ENCODE measurements around the gene XYLT1.
"Not testable (repeated sequence)": the region's sequence is repeated elsewhere in the genome, so short reads cannot be mapped to it uniquely, and the experiment has no call there.

XYLT1 gene, protein sequence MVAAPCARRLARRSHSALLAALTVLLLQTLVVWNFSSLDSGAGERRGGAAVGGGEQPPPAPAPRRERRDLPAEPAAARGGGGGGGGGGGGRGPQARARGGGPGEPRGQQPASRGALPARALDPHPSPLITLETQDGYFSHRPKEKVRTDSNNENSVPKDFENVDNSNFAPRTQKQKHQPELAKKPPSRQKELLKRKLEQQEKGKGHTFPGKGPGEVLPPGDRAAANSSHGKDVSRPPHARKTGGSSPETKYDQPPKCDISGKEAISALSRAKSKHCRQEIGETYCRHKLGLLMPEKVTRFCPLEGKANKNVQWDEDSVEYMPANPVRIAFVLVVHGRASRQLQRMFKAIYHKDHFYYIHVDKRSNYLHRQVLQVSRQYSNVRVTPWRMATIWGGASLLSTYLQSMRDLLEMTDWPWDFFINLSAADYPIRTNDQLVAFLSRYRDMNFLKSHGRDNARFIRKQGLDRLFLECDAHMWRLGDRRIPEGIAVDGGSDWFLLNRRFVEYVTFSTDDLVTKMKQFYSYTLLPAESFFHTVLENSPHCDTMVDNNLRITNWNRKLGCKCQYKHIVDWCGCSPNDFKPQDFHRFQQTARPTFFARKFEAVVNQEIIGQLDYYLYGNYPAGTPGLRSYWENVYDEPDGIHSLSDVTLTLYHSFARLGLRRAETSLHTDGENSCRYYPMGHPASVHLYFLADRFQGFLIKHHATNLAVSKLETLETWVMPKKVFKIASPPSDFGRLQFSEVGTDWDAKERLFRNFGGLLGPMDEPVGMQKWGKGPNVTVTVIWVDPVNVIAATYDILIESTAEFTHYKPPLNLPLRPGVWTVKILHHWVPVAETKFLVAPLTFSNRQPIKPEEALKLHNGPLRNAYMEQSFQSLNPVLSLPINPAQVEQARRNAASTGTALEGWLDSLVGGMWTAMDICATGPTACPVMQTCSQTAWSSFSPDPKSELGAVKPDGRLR

DNA sequence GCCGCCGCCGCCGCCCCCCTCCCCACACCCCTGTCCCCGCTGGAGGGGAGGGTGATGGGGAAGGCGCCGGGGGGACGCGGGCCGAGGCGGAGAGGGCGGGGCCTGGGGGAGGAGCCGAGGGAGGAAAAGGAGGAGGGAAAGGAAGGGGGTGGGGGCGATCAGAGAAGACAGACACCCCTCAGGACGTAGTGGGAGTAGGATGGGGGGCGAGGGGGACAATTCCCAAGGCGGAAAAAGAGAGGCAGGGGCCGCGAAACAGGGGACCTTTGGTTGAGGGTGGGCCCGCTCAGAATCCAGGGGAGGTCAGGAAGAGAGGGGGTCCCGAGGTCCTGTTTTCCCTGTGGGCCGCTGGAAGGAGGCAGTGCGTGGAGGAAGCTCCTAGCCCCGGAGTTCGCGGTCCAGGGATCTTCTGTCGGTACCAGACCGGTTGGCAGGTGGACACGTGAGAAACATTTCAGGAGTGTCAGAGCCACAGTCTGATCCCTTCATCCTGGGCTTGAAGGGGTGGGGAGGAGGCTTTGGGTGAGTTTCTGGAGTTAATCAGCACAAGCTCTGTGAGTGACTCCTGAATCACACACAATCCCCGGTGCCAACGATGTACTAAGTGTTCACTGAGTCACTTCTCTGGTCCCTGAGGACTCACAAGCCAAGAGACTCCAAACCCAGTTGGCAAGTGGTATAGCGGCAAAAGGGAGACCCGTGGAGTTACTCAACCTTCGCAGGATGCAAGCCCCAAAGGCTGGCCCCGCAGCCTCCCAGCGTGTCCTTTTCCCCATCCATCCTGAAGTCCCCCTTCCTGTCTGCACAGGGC, at the start of gene XYLT1:
Gene XYLT1 (minus strand): TSS at position 53 of the 811 bp plus-strand sequence. CDS start 164 bp downstream, outside the sequence.
- no peak for DNase-seq

DNA sequence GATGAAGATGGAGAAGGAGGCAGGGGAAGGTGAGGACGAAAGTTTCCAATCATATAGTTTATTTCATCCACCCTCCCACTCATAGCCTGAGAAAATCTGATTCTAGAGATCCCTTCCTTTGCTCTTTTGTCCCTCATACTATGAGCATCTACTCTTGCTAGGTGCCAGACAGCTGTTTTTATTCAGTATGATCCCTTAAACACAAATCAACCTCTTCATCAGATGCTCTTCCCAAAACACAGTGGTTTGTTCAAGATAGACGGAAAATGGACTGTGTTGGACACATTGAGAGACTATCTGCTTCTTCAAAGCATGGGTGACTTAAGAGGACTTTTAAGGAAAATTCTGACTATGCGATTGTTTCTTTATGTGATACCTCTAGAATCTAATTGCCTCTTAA, 49.4 kb upstream of the XYLT1 start:
- no peak for DNase-seq

DNA sequence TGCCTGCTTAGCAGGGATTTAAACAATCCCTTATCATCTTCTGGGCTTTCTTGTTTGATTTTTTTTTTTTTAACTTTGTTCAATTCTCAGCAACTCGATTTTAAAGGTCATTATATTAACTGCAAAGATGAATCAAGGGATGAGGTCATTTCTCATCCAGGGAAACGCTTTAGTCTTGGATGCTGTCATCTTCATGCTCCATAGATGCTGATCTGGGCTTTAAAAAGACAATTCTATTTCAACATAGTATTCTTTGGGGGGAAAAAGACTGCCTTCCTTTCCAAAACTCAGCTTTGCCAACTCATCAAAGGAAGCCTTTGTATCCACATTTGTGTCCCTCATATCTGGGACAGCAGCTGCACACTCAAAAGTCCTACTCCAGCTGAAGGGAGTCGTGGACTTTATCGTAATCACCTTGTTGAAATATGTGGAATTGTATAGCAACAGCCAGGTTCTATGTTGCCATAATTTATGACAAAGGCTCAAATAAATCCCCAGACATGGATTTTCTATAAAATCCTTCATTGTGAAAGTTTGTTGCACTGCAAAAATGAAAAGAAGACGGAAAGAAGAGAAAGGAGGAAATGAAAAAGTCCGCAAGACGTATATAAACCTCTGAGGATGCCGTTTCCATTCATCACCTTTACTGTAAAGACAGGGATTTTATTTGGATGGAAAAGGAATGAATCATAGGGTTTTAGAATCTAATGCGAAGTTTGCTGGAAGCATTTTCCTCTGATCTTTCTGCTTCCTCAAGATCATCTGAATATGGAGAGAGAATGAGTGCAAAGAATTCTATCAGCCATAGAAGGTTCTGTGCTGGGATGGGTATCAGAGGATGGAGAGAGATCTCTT, 48.6 kb upstream of the XYLT1 start:
- DNase-seq = no peak

DNA sequence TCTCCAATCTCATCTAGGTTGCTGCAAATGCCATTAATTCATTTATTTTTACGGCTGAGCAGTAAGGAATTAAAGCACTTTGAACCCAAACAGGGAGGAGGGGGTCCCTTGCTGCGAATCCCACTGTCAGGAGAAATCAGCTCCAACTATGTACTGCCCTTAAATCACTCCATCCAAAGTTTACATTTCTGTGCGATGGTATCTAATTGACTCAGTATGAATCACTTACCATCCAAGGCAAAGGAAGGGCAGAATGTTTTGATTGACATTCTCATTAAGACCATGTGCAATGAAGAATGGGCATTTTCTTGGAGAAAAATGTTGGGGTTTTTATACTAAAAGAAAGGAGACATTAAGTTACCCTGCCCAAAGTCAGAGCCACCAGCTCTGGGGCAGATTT, 47.7 kb upstream of the XYLT1 start:
- DNase-seq = no peak

DNA sequence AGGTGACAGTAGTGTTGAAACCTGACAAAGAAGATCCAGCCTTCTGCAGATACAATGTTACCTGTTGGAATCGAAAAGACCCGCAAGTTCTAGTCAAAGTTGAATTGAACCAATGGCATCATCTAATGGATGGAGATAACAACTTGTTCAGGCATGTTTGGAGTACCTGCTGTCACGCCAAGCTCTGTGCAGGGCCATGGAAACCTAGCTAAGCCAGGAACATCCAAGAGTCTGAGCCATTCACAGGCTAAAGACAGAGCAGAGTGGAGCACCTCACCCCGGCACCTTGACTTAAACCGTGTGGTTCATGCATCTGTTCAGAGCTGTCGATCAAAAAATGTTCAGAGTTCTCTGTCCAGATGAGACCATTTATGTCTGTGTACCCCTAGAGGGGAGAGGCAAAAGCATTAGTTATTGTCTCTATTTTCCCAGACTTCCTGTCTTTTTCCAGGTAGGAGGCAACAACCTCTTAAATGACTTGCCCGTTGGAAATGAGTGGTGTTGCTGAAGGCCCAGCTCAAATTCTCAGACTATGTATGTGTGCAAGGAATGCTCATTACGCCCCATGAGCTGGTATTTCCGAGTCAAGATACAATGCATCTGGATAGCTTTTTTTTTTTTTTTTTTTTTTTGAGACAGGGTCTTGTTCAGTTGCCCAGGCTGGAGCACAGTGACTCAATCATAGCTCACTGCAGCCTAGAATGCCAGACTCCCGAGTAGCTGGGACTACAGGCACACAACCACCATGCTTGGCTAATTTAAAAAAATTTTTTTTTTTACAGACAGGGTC, 44.9 kb upstream of the XYLT1 start:
- no peak for DNase-seq

DNA sequence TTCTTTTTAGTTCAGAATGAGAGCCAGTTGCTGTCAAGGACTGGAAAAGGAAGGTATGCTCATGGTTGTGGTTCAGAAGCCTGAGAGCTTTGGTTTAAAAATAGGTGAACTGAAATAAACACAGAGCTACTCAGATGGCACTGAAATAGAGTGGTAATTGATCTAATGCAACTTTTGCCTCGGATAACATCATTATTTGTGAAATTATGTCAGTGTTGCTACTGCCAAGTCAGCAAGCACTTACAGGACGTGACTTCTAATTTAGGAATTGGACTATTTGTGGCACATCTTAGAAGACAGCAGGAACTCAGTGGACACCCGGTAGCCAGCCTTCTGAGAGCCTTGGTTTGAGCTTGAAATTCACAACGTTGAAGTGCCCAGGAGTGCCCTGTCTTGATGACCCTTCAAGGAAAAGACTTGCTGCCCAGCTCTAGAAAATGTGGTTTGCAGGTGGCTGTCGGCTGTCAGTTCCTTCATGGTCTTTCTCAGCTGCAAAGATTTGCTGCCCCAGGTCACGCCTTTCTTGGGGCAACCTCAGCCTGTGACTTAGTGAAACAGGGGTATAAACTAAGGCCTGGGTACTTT, 42.0 kb upstream of the XYLT1 start:
- no peak for DNase-seq

DNA sequence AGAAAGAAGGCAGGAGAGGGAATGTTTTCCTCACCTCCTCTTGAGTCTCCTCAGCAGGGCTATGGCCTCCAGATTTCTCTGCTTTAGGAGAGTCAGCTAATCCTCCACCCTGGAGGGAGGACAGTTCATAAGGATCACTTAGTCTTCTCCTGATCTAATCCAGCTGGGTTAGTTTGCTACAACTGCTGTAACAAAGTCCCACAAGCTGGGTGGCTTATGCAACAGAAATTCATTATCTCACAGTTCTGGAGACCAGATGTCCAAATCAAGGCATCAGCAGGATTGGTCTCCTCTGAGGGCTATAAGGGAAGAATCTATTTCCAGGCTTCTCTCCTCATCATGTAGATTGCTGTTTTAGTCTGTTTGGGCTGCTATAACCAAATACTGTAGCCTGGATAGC, 40.6 kb upstream of the XYLT1 start:
- no peak for DNase-seq

DNA sequence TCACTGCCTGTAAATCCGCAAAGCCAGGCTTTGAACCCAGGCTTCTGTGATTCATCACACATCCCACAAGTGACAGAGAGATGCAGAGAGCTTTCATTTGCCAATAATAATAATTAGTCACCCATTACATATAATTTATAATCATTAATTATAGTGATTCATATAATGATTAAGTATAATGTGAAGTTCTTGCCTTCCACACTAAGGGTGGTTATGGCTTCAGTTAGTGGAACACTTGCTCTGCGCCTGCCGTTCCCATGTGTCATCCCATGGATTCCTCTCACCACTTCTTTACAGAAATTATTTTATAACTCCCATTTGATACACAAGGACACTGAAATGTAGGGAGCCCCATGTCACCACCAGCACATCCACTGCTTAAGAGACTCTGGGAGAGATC, 39.8 kb upstream of the XYLT1 start:
- DNase-seq = no peak

DNA sequence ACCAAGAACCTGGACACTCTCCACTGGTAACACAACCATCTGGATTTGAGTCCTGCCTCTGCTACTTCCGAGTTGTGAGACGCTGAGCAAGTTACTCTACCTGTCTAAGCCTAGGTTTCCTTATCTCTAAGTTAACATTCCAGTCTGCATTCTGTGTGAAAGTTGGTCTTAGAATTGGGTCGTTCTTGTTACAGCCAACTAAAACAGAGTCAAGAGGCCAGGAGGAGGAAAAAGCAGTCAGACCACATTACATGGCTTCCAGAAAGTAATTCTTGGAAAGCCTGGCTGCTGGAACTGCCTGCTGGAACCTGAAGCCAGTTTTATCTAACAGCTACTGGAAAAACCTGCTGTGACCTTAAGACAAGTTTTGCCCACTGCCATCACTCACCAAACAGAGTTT, 38.4 kb upstream of the XYLT1 start:
- DNase-seq = no peak

DNA sequence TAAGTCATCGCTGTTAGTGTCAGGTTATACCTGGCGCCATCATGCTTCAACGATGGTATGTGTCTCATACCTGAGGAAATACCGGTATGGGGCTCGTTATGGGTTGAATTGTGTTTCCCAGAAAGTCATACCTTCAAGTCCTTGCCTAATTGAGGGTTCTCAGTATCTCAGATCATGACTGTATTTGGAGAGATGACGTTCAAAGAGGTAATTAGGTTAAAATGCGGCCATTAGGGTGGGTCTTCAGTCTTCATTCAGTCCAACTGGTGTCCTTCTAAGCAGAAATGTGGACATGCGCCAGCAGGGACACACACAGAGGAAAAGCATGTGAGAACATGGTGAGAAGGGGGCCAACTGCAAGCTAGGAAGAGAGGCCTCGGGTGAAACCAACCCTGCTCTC, 37.5 kb upstream of the XYLT1 start:
- no peak for DNase-seq

DNA sequence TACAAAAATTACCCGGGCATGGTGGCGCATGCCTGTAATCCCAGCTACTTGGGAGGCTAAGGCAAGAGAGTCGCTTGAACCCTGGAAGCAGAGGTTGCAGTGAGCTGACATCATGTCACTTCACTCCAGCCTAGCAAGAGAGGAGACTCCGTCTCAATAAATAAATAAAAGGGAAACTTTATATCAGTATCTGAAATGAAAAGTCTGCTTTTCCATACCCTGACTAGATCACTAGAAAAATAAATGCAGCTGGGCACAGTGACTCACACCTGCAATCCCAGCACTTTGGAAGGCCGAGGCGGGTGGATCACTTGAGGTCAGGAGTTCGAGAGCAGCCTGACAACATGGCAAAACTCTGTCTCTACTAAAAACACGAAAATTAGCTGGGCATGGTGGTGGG, 36.8 kb upstream of the XYLT1 start:
- not testable (repeated sequence) for DNase-seq

DNA sequence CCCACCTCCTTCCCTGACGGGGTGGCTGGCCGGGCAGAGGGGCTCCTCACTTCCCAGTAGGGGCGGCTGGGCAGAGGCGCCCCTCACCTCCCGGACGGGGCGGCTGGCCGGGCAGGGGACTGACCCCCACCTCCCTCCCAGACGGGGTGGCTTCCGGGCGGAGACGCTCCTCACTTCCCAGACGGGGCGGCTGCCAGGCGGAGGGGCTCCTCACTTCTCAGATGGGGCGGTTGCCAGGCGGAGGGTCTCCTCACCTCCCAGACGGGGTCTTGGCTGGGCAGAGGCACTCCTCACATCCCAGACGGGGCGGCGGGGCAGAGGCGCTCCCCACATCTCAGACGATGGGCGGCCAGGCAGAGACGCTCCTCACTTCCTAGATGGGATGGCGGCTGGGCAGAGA, 35.1 kb upstream of the XYLT1 start:
- DNase-seq = not testable (repeated sequence)

DNA sequence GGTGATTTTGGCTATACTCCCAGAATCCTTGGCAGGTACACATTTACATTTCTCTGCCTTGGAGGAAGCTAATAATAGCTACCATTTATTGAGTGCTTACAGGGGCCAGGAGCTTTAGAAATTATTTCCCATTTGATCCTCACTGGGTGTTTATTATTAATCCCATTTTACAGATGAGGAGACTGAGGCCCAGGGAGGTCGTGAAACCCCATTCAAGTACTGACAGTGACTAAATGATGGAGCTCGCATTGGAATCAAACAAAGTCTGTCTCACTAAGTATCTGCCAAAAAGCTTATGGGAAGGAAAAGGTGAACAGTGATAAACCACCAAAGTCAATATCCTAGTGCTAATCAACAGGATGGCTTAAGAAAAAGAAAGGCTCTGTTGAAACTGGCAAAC, 33.3 kb upstream of the XYLT1 start:
- no peak for DNase-seq

DNA sequence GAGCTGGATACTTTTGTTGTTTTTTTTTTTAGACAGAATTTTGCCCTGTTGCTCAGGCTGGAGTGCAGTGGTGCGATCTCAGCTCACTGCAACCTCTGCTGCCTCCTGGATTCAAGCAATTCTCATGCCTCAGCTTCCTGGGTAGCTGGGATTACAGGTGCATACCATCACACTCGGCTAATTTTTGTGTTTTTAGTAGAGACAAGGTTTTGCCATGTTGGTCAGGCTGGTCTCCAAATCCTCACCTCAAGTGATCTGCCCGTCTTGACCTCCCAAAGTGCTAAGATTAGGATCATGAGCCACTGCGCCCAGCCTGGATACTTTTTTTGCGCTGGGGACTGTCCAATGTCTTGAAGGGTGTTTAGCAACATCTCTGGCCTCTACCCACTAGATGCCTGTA, 32.6 kb upstream of the XYLT1 start:
- no peak for DNase-seq

DNA sequence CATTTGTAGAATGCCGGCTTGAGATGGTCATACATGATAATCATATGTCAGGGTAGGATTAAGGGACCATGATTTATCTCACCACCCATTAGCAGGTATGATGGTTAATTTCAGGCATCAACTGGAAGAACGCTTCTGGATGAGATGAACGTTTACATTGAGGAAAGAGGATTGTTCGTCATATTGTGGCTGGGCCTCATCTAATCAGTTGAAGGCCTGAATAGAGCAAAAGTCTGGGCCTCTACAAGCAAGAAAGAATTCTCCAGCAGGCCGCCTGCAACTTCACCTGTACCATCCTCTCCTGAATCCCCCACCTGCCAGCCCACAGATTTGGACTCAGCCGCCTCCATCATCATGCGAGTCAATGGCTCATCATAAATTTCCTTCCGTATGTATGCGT, 30.6 kb upstream of the XYLT1 start:
- DNase-seq = no peak

DNA sequence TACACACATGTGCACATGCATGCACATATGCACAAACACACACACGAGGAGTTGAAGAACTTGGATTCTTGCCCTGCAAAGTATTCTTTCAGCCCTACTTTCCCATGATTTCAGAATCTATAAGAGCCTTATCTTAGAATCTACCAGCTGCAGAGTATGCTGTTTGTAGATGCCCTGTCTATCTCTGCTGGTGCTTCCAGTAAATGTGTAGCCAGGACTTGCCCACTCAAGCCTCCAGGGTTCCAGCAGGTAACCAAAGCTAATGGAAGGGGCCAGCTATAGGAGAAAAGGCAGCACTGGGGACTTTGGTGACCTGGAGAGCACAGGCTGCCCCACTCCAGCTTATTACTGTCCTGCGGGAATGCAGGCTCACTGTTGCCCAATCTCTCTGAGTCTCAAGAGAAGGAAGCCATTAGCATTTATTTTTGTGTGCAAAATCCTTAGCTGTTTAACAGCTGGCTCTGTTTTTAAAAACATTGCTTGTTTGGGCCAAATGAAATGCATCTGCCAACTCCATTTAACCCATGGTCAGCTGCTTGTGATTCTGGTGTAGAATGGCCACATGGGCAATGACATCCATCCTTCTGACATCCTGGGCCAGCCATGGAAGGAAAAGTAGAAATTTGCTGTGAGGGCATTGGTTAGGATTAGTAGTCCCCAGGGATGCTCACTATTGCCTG, 28.6 kb upstream of the XYLT1 start:
- DNase-seq = no peak

DNA sequence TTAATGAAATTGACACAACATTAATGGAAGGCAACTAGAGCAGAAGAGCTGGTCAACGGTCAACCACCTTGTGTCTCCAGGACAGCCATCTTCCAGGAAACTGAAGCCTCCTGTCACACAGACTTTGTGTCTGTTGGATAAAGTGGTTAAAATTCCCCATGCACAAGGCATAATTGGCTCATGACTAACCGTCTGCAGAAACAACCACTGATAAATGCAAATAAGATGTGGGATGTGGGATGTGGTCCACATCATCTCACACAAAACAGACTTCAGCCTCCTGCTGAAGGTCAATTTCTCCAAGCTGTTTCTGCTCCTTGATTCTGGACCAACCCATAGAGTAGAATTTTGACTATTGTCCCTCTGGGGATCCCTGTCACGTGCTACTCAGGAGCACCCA, 26.9 kb upstream of the XYLT1 start:
- DNase-seq = no peak

DNA sequence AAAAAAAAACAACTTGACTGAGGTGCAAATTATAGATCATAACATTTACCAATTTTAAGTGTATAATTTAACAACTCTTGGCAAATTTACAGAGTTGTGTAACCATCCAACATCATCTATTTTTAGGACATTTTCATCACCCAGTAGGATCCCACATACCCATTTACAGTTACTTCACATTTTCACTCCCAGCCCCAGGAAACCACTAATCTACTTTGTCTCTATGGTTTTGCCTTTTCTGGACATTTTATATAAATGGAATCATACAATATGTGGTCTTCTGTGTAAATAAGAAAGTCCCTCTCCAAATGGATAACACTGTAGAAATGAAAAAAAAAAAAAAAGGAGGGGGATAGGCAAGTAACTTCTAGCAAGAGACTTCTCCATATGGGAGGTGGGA, 26.1 kb upstream of the XYLT1 start:
- DNase-seq = no peak

DNA sequence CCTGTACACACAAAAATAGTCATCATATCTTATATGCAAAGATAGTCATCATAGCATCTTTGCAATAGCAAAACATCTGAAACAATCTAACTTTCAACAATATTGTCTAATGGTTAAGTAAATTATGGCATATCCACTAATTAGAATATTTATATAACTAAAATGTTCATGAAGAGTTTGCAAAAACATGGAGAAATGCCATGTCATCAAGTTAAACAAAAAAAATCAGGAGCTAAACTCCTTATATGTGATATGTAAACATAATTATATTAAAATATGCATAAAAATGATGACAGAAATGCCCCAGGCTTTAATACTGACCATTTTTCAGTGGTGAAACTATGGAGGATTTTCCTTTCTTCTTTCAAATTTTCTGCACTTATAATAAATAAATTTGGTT, 22.3 kb upstream of the XYLT1 start:
- no peak for DNase-seq

DNA sequence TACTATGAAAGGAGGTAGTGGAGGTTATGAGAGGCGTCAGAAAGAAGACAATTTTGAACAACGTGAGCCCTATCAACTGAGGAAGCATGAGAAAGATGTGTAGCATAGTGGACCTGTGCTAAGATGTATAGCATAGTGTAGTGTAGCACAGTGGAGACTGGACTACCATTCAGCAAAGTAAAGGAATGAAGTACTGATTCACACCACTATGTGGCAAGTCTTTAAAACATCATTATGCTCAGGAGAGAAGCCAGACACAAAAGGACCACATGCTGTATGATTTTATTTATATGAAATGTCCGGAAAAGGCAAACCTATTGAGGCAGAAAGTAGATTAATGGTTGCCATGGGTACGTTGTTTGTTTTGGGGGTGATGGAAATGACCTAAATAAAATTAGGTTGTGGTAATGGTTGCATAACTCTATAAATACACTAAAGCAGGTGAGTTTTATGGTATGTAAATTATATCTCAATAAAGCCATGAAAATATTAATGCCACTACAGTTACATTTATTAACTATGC, 20.4 kb upstream of the XYLT1 start:
- DNase-seq = no peak
